DLD1 (cell line): ENCODE results near the gene PTPN5.

ENCODE experiments used
- in situ Hi-C: cut with HindIII; loops from 2 replicates; pipeline ENCODE4 v1.10.0; 2017; ENCODE audit warnings: low sequenced_read_pairs

PTPN5 gene

GRCh38 chr11:18773681-18774080 lies 17.9 kb downstream of the PTPN5 start:
- in situ Hi-C loops: no loop called here

DNA sequence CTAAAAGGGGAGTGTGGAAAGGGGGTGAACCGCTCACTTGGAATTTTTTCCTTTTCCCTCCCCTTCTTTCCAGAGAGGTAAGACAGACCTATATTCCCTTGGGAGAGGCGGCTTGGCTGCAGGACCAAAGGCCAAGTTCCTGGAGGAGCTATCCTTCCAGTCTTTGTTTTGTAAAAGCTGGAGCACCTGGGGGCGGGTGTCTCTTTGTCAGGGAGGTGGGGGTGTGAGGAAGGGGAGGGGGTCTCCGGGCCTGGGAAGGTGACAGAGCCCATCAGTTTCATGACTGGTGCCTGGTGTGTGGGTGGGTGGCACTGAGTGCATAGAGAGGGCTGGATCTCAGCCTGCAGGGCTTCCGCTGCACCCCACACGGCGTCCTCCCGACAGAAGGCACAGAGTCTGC lies 18.5 kb downstream of the PTPN5 start:
- in situ Hi-C loops: no loop called here

DNA sequence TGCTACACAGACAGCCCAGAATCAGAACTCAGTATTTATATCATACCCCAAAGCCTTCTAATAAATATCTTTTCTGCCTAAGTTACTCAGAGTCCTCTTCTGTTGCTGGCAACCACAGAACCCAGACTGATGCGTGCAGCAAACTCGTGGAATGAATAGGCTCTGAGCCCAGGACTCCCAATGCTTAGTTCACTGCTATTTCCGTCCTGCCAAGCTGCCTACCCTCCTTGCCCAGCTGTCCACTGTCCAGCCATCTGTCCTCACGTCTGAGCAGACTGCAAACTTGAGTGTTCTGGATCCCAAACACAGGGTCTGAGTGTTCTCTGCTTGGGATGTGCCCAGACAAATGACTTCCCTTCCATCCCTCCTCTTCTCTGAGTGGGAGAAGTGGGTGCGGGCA lies 19.4 kb downstream of the PTPN5 start:
- in situ Hi-C loops: no loop called here

DNA sequence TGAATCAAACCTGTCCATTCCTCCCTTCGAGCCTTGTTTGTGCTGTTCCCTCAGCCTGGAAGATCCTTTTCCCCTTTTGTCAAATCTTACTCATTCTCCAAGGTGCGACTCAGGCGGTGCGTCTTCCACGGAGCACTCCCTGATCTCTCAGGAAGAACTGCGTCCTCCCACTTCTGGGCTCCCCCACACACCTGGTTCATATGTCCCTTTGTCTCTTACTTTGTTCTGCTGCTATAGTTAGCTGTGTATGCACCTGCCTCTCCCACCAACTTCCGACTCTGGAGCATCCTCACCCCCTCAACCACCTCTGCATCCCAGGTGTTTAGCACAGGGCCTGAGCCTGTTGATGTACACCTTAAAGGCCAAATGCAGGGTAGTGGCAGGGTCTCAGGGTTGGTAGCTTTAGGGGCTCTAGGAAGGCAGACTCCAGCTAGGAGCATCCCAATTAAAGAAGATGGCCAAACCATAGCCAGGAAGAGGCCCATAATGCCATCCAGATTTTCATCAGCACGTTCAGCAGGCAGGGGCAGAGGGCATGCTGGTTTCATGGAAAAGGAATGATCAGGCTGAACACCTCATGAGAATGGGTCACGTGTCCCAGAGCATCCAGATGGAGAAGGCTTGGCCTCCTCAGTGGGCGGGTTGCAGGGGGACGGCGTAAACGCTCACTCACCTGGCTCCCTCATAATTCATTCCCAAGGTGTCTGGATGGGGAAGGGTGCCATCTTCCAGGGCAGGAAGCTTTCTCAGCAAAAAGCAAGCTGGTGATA lies 20.1 kb downstream of the PTPN5 start:
- in situ Hi-C loops: no loop called here

GRCh38 chr11:18770479-18771125 lies 21.0 kb downstream of the PTPN5 start:
- in situ Hi-C loops: no loop called here

DNA sequence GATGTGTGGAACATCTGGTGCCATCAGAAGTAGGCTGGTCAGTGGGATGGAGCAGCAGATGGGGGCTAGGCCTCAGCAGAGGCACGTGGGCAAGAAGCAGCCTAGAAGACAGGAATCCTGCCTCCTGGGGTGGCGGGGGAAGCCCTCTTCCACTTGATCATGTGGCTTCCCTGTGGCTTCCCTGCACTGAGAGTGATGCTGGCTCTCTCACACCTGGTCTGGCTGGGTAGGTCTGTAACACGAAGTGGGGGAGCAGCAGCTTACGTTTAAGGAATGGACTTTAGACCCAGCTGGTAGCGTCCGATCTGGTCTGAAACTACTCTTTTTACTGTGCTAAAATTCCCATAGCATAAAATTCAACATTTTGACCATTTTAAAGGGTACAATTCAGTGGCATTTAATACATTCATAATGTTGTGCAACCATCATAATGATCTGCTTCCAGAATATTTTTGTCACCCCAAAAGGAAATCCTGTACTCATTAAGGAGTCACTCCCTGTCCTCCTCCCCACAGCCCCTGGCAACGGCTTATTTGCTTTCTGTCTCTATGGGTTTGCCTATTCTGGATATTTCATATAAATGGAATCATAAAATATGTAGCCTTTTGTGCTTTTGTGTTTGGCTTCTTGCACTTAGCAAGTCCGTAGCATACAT lies 21.7 kb downstream of the PTPN5 start:
- in situ Hi-C loops: no loop called here

DNA sequence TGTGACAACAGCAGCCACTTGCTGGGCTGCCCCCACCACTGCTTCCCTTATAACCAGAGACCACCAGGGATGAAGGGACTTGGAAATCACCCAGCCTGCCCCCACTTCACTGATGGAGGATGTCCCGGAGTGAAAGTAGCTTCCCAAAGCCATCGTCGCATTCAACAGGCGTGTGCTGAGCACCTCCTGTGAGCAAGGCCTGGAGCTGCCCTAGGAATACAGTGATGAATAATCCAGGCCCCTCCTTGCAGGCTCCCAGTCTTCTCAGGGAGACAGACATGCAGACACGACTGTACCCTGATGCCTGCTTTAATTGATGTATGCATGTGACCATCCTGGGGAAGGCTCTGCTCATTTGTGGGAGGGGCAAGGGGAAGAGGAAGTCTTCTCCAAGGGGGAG lies 22.6 kb downstream of the PTPN5 start:
- in situ Hi-C loops: no loop called here

DNA sequence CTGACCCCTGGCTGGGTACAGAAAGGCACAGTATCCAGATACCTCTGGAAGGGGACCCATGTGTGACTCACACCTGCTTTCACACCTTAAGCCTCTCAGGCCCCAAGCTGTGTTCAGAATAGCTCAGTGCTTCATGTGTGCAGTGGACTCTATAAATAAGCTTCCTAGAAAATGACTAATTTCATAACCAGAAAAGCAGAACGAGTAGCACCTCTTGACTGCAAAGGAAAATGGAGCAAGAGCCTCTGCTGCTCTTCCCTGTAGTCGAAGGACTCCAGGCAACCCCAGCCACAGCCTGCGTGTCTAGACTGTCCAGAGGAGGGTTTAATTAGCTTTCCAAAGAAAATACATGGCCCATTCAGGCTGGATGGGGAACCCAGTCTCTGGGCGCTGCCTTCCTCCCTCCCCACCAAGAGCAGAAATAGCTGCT lies 23.1 kb downstream of the PTPN5 start:
- in situ Hi-C loops: no loop called here

DNA sequence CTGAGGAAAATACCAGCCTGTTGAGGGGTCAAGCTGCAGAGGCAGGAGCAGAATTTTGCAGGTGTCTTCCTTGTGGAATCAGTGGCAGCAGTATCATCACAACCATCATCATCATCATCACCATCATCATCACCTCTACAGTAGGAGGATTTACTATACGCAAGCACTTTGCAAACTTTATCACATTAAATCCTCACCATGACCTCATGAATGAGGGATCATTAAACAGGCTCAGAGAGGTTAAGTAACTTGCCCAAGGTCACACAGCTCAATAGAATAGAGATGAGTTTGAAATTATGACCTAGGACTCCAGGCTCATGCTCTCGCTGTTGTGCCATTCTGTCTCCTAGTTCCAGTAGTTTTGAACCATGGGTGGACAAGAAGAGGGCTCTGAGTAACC lies 25.6 kb downstream of the PTPN5 start:
- in situ Hi-C loops: no loop called here

- in situ Hi-C loops: no loop called here
Observed at GRCh38 chr11:18765554-18765953, 26.0 kb downstream of the PTPN5 start.

- in situ Hi-C loops: no loop called here
Observed at GRCh38 chr11:18761741-18762140, 29.9 kb downstream of the PTPN5 start.

DNA sequence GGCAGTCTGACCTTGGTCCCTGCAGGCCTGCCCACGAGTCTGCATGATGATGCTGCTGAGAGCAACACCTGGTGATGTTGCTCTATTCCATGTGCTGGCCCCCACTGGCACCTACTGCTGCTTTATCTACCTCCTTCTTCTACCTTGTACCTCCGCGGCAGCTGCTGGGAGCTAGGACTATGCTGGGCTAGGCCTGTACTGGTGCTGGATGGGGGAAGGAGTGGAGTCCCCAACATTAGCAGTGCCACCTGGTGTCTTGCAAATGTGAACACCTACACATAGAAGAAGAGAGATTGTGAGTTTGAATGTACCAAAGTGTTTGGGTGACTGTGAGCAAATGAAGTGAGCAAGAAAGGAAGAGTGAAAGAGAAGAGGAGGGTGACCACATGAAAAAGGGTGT lies 30.5 kb downstream of the PTPN5 start:
- in situ Hi-C loops: no loop called here

DNA sequence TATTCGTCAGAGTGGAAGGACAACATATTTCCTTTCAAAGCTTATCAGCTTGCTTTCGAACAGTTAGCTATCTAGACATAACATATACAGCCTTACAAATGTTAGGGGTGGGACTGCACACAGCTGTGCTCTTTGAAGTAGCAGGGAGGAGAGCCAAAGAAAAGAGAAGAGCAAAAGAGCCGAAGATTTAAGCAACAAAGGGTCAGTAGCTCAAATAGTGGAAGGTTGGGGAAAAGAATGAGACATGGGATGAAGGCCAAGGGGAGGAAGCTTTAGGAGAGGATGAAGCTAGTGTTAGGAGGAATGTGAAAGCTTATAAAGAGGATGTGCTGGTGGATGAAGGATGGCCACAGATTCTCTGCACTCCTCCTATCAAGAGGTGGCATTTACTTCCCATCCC lies 33.8 kb downstream of the PTPN5 start:
- in situ Hi-C loops: no loop called here

GRCh38 chr11:18756889-18757288 lies 34.7 kb downstream of the PTPN5 start:
- in situ Hi-C loops: no loop called here

GRCh38 chr11:18754308-18754707 lies 37.3 kb downstream of the PTPN5 start:
- in situ Hi-C loops: no loop called here

DNA sequence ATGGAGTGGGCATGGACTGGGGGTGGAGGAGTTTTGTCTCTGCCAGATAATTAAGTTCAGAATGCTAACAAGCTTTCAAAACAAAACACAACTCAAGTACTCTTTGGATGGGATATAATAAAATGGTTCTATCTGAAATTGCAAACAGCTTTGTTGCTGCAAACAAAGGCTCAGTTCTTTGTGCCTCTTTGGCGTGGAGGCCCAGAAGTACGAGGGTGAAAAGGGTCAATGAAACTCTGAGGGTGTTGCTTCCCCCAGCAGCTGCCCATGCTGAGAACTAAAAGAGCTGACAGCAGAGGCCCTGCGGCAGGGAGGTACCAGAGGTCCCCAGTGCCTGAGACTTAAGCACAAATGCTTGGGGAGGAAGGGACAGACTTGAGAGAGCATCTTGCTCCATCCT lies 39.1 kb downstream of the PTPN5 start:
- in situ Hi-C loops: no loop called here

- in situ Hi-C loops: no loop called here
Observed at GRCh38 chr11:18750944-18751343, 40.7 kb downstream of the PTPN5 start.

- in situ Hi-C loops: no loop called here
Observed at GRCh38 chr11:18749681-18750319, 41.8 kb downstream of the PTPN5 start.

DNA sequence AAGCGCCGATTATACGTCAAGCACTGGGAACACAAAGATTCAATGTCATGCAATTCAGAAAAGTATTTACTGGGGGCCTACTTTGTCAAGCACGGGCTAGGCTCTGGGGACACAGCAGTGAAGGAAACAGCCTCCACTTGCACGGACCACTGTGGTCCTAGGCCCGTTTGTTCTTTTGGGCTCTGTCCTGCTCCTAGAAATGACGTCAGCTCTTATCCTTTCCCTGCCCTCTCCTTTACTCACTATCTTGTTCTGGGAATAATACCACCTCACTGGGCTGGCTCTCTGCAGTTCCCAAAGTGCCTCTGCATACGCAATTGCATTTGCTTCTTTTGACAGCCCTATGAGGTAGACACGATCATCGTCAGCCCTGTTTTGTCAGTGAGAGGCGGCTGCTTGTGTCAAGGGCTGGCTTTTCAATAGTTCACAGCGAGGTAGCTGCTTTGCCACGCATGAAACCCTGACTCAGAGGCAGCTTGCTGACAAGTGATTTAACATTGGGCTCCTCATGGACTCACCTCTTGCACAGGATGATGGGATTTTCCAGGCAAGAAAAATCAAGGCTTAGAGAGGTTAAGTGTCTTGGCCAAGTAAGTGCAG lies 42.7 kb downstream of the PTPN5 start:
- in situ Hi-C loops: no loop called here

GRCh38 chr11:18745251-18745650 lies 46.3 kb downstream of the PTPN5 start:
- in situ Hi-C loops: no loop called here

DNA sequence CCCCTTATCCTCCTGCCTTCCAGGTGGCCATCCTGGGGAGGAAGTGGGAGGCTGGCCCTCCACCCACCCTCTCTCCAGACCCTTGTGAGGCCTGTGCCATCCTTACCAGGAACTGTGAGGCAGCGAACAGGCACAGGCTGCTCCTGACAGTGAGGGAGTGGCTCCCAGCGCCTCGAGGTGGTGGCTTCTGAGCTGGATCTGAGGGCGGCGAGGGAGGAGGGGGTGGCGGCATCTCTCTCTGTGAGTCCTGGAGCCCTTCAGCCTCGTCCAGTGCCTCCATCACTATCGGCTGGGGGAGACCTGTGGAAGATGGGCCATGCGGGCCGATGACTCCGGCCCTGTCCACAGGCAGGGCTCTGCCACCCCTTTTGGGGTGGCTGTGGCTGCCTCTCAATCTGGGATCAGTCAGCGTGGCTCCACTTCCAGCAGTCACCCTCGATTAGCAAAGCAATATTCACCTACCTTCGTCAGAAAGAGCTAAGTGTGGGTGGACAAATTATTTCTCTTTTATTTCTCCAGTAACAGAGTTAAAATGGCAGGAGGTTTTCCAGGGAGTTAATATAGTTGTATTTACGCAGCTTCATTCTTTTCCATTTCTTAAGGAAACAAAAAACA lies 47.6 kb downstream of the PTPN5 start:
- in situ Hi-C loops: no loop called here
